Cardiac fibroblast (primary cell): ENCODE measurements around the gene WDR44.
A peak's percentile ranks its signal among the peaks of the same experiment; 100 is the strongest.

Experiments used
- DNase-seq, 2 donors: peaks; one replicate each; pipeline versions ENCODE4 v3.0.0 to v3.0.0-alpha.2; 2010; ENCODE audit warnings: low read depth in 2 of 2
- H3K4me3 ChIP-seq, 2 donors: replicated peaks in 1 of 2; 1 replicate in 1 of 2; 2 replicates in 1 of 2; pipeline ENCODE4 v1.5.1; 2011; ENCODE audit warnings: low read depth in 2 of 2, low read length in 2 of 2, mild to moderate bottlenecking in 2 of 2, moderate library complexity in 1 of 2
- TF ChIP-seq, protein P1 (sequence below): IDR thresholded peaks from one replicate; pipeline ENCODE4 v1.5.1; 2011; ENCODE audit warnings: low read depth, mild to moderate bottlenecking, low read length, inconsistent platforms

WDR44 gene

DNA sequence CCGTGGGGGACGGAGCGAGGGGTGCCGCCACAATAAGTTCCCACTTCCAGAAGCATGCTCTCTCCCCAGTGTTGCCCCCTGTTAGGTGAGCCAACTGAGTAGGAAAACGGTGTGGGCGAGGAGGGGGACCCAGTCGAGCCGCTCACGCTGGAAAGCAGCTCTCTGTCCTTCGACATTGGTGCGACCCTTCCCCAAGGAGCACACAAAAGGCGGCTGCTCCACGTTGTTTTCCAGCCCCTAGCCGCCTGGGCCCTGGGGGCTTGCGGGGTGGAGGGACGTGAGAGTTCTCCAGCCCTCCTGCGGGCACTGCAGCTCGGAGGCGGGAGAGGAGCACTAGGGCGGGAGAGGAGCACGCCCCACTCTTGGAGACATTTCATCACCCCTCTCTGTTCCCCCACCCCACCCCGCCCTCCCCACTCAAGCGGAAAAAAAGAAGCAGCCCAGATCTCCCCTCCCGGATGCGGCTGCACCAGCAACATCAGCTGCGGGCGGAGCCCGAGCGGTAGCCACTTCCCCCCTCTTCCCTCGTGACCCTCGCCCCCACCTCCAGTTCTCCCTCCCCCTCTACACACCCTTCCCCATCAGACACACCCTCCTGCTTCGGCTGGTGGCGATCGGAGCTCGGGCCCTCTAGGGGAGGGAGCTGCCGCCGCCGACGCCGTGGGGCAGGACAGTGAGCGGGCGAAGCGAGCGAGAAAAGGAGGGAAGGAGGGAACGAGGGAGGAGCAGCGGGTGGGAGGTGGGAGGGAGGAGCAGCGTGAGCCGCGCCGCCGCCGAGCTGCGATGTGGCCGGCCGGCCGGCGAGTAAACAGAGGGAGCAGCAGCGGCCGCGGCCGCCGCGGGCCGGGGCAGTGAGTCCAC, 149.4 kb downstream of the WDR44 start, which contains the start of gene DOCK11:
Gene DOCK11, plus strand, starts transcription at position 755 of the 861 bp plus-strand sequence. CDS start 157 bp downstream, outside the sequence.
- DNase-seq, result peak; percentile 71 to 95
- peak within 1 kb of the TSS; percentile 70 to 75 for H3K4me3 ChIP-seq
- TF ChIP-seq, protein P1, sequence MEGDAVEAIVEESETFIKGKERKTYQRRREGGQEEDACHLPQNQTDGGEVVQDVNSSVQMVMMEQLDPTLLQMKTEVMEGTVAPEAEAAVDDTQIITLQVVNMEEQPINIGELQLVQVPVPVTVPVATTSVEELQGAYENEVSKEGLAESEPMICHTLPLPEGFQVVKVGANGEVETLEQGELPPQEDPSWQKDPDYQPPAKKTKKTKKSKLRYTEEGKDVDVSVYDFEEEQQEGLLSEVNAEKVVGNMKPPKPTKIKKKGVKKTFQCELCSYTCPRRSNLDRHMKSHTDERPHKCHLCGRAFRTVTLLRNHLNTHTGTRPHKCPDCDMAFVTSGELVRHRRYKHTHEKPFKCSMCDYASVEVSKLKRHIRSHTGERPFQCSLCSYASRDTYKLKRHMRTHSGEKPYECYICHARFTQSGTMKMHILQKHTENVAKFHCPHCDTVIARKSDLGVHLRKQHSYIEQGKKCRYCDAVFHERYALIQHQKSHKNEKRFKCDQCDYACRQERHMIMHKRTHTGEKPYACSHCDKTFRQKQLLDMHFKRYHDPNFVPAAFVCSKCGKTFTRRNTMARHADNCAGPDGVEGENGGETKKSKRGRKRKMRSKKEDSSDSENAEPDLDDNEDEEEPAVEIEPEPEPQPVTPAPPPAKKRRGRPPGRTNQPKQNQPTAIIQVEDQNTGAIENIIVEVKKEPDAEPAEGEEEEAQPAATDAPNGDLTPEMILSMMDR, result no peak

DNA sequence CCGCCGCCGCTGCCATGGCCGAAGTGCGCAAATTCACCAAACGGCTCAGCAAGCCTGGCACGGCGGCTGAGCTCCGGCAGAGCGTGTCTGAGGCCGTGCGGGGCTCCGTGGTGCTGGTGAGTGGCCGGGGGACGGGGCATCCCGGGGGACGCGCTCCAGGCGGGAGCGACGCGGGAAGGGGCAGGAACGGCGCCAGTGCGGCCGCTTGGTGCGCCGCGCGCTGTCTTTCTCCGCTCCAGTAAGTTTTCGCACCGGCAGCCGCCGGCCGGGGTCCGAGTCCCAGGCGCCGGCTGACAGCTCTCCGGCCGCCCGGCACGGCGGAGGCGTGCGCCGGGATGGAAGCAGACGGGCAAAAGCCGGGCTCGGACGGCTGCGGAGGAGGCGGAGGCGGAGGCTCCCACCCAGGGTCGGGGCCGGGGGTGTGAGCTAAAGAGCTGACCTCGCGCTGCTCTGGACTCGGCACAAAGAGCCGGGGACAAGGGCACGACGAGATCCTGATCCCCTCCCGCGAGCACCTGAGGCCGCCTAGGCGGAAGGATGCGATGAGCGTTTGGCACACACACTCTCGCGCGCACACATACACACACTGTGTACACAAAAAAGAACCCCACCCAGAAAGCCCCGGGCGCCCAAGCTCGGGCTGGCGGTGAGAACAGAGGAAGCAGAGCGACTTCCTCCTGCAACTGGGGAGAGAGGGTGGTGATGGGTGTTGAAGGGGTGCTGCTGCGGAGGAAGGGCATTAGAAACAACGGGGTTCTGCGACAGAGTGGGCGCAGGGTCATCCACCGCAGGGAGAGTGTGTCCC, 150.3 kb downstream of the WDR44 start:
- peak overlapping the region; percentile 70 to 75 for H3K4me3 ChIP-seq
- peak in 1 of 2 donors; percentile 33 for DNase-seq
- TF ChIP-seq, protein P1, result no peak

DNA sequence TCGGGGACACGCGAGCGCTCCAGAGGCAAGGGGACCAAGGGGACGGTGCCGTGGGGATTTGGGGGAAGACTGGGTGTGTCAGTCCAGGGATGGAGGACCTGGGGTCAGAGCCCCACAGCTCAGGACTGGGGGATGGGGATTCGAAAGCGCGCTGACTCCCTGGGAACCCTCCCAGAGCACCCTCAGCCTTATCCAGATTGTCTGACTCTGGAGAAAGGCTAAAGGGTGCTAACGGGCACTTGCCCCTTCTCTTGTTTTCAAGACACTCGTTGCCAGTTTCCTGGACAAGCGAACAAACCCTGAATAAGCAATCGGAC, 150.8 kb downstream of the WDR44 start:
- peak overlapping the region; percentile 70 to 75 for H3K4me3 ChIP-seq

DNA sequence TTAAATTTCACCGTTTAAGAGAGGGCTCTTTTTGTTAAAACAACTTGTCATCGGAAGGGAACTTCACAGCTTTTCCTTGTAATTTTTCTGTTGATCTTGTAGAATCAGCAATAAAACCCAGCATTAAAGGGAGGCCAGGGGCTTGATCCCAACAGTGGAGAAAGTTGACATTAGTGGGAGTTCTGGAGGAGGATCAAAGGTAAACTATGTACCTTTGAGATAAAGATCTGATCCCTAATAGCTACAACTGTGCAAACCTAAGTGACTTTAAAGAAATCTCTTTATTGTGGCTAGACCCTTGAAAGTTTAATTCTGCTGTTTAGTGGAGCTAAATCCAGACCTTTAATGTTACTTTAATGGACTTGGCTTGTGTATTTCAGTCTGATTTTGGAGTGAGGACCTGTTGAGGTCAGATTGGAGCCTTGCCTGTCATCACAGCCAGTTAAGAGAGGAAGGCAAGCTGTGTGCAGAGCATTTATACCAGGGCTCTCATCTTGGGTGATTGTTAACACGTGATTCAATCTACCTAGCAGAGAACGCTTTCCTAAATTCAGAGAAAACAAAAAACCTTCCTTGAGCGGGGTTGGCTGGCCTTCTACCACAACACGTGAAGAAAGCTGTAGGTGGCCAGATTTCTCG, 151.4 kb downstream of the WDR44 start:
- DNase-seq, result no peak
- TF ChIP-seq, protein P1, result no peak
- H3K4me3 ChIP-seq, result peak overlapping the region in 1 of 2 donors; percentile 75

More for the DNA sequence above, 150.8 kb downstream of the WDR44 start:
- peak in 1 of 2 donors; percentile 6 for DNase-seq
- TF ChIP-seq, protein P1, result no peak

DNA sequence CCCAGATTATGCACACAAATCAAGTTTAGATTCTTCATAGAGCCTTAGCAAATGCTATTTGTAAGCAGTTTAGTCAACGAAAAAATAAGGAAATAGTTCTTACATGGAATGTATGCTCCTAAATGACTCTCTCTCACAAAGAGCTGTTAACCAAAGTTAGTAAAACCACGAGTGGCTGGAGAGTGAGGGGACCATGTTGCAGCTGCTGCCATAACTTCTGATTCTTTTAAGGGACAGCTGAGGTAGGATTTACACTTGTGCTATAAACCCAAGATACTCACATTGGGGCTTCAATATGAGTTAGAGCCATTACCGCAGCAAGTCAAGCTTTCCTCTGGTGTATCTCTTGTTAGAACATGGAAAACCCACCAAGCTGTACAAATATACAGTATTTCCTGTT, 152.4 kb downstream of the WDR44 start:
- TF ChIP-seq, protein P1, result no peak
- DNase-seq, result no peak
- no peak overlapping the region for H3K4me3 ChIP-seq

DNA sequence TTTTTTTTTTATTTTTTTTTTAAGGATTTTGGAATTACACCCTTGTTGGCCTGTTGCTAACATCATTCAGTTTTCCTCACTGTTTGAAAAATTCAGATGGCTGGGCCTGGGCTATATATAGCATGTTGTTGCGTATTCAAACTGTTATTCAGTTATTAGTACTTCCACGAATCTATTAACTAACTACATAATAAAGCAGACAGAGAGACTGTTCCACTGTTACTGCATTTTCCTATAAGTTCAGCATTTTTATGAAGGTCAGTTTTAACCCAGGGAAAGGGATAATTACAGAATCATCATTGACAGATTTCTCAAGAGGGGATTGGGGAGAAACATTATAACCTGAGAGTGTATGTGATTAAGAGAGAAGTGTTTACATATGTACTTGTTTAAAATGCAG, 152.8 kb downstream of the WDR44 start:
- no peak for DNase-seq
- TF ChIP-seq, protein P1, result no peak
- no peak overlapping the region for H3K4me3 ChIP-seq
